Thymus (tissue), 11 donors: ENCODE measurements around the gene TLE3. TPM values are rescaled to one million over a fixed set of nuclear protein-coding genes. Genes with fewer than 3 reads are reported as not detected.

Experiments used
- DNase-seq, 9 donors: peaks; one replicate each; pipeline ENCODE4 v3.0.0-alpha.2; 2013; ENCODE audit warnings: low spot score in 9 of 9, low read depth in 6 of 9, missing footprints in 1 of 9
- H3K27ac ChIP-seq, 2 donors: one replicate each; pipeline ENCODE4 v1.5.1; 2013; ENCODE audit warnings: control low read depth in 1 of 2, low read depth in 1 of 2, low read length in 1 of 2, mild to moderate bottlenecking in 1 of 2, moderate library complexity in 1 of 2
- H3K27me3 ChIP-seq, 2 donors: one replicate each; pipeline ENCODE4 v1.5.1; 2013; ENCODE audit warnings: low read length in 1 of 2; ENCODE audit not compliant: control insufficient read depth in 2 of 2, insufficient read depth in 1 of 2
- H3K36me3 ChIP-seq, 2 donors: one replicate each; pipeline ENCODE4 v1.5.1; 2013; ENCODE audit warnings: low read length in 1 of 2, mild to moderate bottlenecking in 1 of 2, moderate library complexity in 1 of 2; ENCODE audit not compliant: control insufficient read depth in 2 of 2, insufficient read depth in 2 of 2
- H3K4me1 ChIP-seq, 2 donors: one replicate each; pipeline ENCODE4 v1.5.1; 2013; ENCODE audit warnings: low read length in 2 of 2; ENCODE audit not compliant: control insufficient read depth in 2 of 2, insufficient read depth in 2 of 2
- H3K4me3 ChIP-seq, 2 donors: one replicate each; pipeline ENCODE4 v1.5.1; 2013; ENCODE audit warnings: low read length in 2 of 2, control low read depth in 1 of 2, mild to moderate bottlenecking in 1 of 2
- H3K9me3 ChIP-seq, 2 donors: one replicate each; pipeline ENCODE4 v1.5.1; 2013; ENCODE audit warnings: low read length in 1 of 2, mild to moderate bottlenecking in 1 of 2; ENCODE audit not compliant: control insufficient read depth in 2 of 2, insufficient read depth in 1 of 2
- WGBS: extraction: QIAGEN DNeasy Blood & Tissue Kit; methylation state at CpG from one replicate; pipeline ENCODE4 v1.1.7; 2013; 5-methylcytosine and 5-hydroxymethylcytosine counted together
- polyA plus RNA-seq: library from polyadenylated mRNA; stranded (reverse); fragments of 200-250 nt; gene quantifications from one replicate; pipeline ENCODE4 v1.2.3, GENCODE V29; 2013
- total RNA-seq: library from RNA; stranded (reverse); fragments of 120-200 nt; gene quantifications from one replicate; pipeline ENCODE4 v1.2.4, GENCODE V29; 2013
- donor health status: healthy.

Gene TLE3
- total and polyA plus RNA-seq, 2 donors = 23.4 to 32.7 TPM

- H3K27ac ChIP-seq = no peak overlapping the region
- H3K4me3 ChIP-seq = no peak overlapping the region
- no peak for DNase-seq
- 97% methylated on average over 6 of the region's 6 CpGs for WGBS
- H3K27me3 ChIP-seq = no peaks in the 10 kb centered on the region
- H3K9me3 ChIP-seq = no peaks in the 10 kb centered on the region
- H3K4me1 ChIP-seq = peaks cover 0 to 13% of the 10 kb centered on the region in 2 donors
- H3K36me3 ChIP-seq = peaks cover 88% of the 10 kb centered on the region in 2 donors
Observed at GRCh38 chr15:70065006-70065722, 32.6 kb downstream of the TLE3 start.

GRCh38 chr15:70064441-70064840 is 33.3 kb downstream of the TLE3 start:
- no peaks in the 10 kb centered on the region for H3K27me3 ChIP-seq
- peaks cover 88% of the 10 kb centered on the region in 2 donors for H3K36me3 ChIP-seq
- H3K9me3 ChIP-seq = no peaks in the 10 kb centered on the region
- no peak overlapping the region for H3K27ac ChIP-seq
- 95% methylated on average over 4 of the region's 4 CpGs for WGBS
- peaks cover 0 to 13% of the 10 kb centered on the region in 2 donors for H3K4me1 ChIP-seq
- no peak overlapping the region for H3K4me3 ChIP-seq
- DNase-seq = no peak

- H3K27ac ChIP-seq = no peak overlapping the region
- H3K9me3 ChIP-seq = no peaks in the 10 kb centered on the region
- no peaks in the 10 kb centered on the region for H3K27me3 ChIP-seq
- peaks cover 0 to 13% of the 10 kb centered on the region in 2 donors for H3K4me1 ChIP-seq
- WGBS = 97% methylated on average over 7 of the region's 7 CpGs
- peaks cover 88% of the 10 kb centered on the region in 2 donors for H3K36me3 ChIP-seq
- DNase-seq = no peak
- no peak overlapping the region for H3K4me3 ChIP-seq
Observed at GRCh38 chr15:70063980-70064379, 33.7 kb downstream of the TLE3 start.

GRCh38 chr15:70063261-70063925 is 34.3 kb downstream of the TLE3 start:
- no peak overlapping the region for H3K27ac ChIP-seq
- WGBS = 95% methylated on average over 17 of the region's 17 CpGs
- no peak overlapping the region for H3K4me3 ChIP-seq
- H3K36me3 ChIP-seq = peaks cover 88% of the 10 kb centered on the region in 2 donors
- peaks cover 0 to 13% of the 10 kb centered on the region in 2 donors for H3K4me1 ChIP-seq
- H3K9me3 ChIP-seq = no peaks in the 10 kb centered on the region
- no peaks in the 10 kb centered on the region for H3K27me3 ChIP-seq
- no peak for DNase-seq

- Histone ChIP-seq H3K4me3 (no peak overlapping the region), H3K4me1 (peaks cover 0 to 13% of the 10 kb centered on the region in 2 donors), H3K36me3 (peaks cover 92 to 94% of the 10 kb centered on the region in 2 donors), H3K9me3 (no peaks in the 10 kb centered on the region), H3K27ac (peak overlapping the region in 1 of 2 donors; percentile 26), H3K27me3 (no peaks in the 10 kb centered on the region)
- 92% methylated on average over 29 of the region's 29 CpGs for whole genome bisulfite sequencing
- peak in 3 of 9 donors; percentile 13 to 18 (median 13) for DNase-seq
Observed at GRCh38 chr15:70062321-70062956, 35.3 kb downstream of the TLE3 start.

- H3K27ac ChIP-seq = no peak overlapping the region
- H3K9me3 ChIP-seq = no peaks in the 10 kb centered on the region
- peaks cover 96% of the 10 kb centered on the region in 2 donors for H3K36me3 ChIP-seq
- WGBS = 92% methylated on average over 15 of the region's 15 CpGs
- no peaks in the 10 kb centered on the region for H3K27me3 ChIP-seq
- no peak overlapping the region for H3K4me3 ChIP-seq
- DNase-seq = no peak
- H3K4me1 ChIP-seq = peaks cover 0 to 13% of the 10 kb centered on the region in 2 donors
Observed at GRCh38 chr15:70061696-70062270, 35.9 kb downstream of the TLE3 start.

- Histone ChIP-seq H3K4me3 (no peak overlapping the region), H3K9me3 (no peaks in the 10 kb centered on the region), H3K4me1 (peaks cover 0 to 13% of the 10 kb centered on the region in 2 donors), H3K36me3 (peaks cover 95 to 98% of the 10 kb centered on the region in 2 donors), H3K27ac (no peak overlapping the region), H3K27me3 (no peaks in the 10 kb centered on the region)
- WGBS = 96% methylated on average over 8 of the region's 8 CpGs
- no peak for DNase-seq
Observed at GRCh38 chr15:70060993-70061305, 36.8 kb downstream of the TLE3 start.

- H3K27me3 ChIP-seq = no peaks in the 10 kb centered on the region
- no peak overlapping the region for H3K27ac ChIP-seq
- no peak overlapping the region for H3K4me3 ChIP-seq
- peaks cover 95 to 98% of the 10 kb centered on the region in 2 donors for H3K36me3 ChIP-seq
- WGBS = 96% methylated on average over 26 of the region's 26 CpGs
- no peak for DNase-seq
- no peaks in the 10 kb centered on the region for H3K9me3 ChIP-seq
- peaks cover 0 to 13% of the 10 kb centered on the region in 2 donors for H3K4me1 ChIP-seq
Observed at GRCh38 chr15:70060214-70060992, 37.3 kb downstream of the TLE3 start.
